HG02970 (cell line): ENCODE data around the gene TPO.
"Not testable (repeated sequence)": the region's sequence is repeated elsewhere in the genome, so short reads cannot be mapped to it uniquely, and the experiment has no call there.

Source experiments
- ATAC-seq: cut with Tn5 transposase; IDR thresholded peaks from one replicate; pipeline ENCODE4 v1.9.1; 2021; ENCODE audit warnings: mild to moderate bottlenecking, moderate library complexity, moderate number of reproducible peaks; ENCODE audit not compliant: unreplicated experiment, low FRiP score

Gene TPO

DNA sequence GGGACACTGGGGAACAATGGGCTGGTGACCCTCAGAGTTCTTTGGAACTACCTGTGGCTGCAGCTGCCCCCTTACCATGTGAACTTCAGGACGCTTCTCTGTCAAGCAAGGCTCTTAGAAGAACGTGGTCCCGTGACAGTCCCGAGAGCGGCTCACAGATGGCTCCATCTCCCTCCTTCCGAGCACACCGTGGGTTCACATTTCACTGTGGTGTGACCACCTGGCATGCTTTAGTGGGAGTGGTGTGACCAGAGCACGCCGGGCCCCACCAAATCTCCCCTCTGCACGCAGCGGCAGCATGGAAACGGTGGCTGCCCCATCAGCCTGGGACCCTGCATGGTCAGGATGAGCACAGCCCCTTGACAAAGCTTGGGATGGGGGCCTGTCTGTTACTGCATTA is 9.7 kb upstream of the TPO start:
- no peak for ATAC-seq

DNA sequence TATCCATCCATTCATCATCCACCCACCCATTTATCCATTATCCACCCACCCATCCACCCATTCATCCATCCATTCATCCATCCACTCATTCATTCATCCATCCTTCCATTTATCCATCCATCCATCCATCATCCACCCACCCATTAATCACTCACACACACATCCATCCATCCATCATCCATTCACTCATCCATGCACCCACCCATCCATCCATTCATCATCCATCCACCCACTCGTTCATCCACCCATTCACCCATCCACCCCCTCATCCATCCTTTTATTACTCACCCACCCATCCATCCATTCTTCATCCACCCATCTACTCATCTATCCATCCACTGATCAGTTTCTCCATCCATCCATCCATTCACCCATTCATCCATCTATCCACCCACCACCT is 8.1 kb upstream of the TPO start:
- ATAC-seq = no peak

GRCh38 chr2:1405967-1406366 is 7.3 kb upstream of the TPO start:
- no peak for ATAC-seq

DNA sequence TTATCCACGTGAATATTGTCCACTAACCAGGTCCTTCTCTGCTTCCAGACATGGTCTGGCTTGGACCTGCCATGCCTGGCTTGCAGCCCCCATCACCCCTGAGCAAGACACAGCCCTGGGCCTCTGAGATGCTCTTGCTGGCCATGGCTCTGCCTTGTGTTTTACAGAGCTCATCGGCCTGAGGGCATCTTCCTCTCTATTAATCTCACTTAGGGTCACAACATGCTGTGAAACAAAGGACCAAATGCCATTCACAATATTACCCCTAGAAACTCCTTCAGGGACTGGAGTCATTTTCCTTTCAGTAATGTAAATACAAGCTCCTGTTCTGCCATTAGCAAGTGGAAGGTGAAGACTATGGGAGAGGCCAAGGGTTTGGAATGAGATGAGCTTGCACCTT is 6.8 kb upstream of the TPO start:
- ATAC-seq = no peak

- ATAC-seq = no peak
These were observed 5.2 kb upstream of the TPO start for GRCh38 chr2:1407950-1408675.

DNA sequence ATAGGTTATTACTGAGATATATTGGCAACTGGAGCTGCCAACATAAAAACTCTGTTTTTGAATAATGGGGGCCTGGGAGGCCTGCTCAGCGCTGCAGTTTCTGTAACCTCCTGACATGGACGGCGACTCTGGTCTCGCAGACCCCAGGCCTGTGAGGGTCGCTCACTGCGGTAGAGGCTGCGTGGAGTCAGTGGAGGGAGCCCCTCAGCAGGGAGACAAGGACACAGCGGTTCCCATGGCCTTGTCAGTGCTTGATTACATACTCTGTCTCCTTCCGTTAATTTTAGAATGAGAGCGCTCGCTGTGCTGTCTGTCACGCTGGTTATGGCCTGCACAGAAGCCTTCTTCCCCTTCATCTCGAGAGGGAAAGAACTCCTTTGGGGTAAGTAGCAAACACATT is 858 bp downstream of the TPO start:
- ATAC-seq = no peak

- ATAC-seq = not testable (repeated sequence)
These were observed 1.6 kb downstream of the TPO start for GRCh38 chr2:1414901-1415300.

DNA sequence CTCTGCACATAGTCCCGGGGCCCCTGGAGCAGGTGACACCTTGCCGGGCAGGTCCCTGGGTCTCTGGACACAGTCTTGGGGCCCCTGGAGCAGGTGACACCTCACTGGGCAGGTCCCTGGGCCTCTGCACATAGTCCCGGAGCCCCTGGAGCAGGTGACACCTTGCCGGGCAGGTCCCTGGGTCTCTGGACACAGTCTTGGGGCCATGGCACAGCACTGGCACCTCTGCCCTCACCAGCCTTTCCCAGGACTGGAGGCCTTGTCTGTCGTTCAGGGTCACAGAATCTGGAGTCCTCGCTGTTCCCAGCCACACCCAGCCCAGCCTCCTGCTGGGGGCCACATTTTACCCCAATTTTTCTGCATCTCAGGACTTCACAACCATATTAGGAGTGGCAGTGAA is 2.2 kb downstream of the TPO start:
- ATAC-seq = no peak

DNA sequence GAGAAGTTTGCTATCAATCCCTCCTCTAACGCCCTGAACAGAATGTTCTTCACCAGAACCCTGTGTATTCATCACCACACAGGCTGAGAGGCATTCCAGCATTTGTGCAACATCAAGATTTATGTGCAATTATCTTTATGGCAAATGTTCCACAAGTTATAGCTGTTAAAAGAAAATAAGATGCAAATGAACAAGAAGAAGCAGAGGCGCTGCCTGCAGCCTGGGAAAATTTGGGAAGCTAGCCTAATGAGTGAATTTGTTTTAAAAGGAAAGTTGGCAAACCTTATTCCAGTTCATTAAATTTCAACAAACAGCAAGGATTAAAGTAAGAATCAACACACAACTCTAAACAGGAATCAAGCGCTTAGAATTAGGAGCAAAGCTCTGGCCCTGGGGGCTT is 5.3 kb downstream of the TPO start:
- ATAC-seq = no peak

GRCh38 chr2:1420746-1421480 is 7.7 kb downstream of the TPO start:
- no peak for ATAC-seq

DNA sequence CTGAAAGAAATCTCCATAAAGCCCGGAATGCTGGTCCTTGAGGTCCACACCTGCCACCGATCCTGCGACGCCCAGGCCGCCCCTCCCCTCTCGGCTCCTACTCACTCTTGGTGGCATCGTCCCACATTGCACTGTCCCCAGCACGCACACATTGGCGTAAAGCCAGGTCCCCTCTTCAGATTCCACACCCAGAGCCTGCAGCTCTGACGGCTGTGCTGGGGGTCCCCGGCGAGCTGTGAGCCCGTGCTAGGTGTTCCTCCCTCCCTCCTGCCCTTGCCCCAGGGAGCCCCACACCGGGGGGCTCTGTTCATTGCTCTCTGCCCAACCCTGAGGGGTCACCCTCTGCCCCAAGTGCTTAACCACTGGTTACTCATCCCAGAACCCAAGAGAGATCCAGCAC is 8.5 kb downstream of the TPO start:
- ATAC-seq = no peak

GRCh38 chr2:1422131-1422530 is 8.9 kb downstream of the TPO start:
- no peak for ATAC-seq

DNA sequence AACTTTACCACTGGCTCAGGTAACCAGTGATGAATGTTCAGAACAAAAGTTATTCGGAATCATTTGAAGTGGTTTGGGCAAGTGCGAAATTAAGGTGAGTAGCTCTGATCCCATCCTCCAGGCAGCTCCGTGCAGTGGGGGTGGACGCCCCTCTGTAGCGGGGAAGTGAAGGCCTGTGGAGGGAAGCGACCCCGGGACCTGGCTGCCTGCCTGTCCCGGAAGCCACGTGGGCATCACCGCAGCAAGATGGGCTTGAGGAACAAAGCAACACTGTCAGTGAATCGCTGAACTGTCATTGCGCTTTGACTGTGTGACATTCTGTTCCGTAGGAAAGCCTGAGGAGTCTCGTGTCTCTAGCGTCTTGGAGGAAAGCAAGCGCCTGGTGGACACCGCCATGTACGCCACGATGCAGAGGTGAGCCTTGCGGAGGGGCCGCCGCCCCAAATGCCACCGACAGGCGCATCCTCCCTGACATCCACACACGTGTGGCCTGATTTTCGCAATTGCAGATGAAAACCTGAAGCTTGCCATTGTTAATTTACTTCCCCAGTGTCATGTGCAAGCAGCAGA is 9.5 kb downstream of the TPO start:
- no peak for ATAC-seq

DNA sequence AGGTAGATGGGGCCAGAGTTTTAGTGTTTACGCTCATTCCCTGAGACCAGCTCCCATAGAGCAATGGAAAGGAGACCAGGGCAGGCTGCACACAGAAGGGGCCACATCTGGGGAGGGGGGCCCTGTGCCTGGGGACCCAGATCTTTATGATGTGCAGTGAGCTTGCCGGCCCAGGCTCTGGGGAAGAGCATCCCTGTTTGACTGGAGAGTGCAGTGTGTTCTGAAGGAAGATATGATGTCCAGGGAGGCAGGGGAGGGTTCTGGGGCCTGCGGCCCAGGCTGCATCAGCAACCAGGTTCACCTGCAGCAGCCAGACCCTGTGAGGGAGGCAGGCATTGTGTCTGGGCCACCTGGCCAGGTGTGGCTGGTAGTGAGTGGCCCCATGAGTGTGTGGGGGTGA is 13.8 kb downstream of the TPO start:
- ATAC-seq = no peak

DNA sequence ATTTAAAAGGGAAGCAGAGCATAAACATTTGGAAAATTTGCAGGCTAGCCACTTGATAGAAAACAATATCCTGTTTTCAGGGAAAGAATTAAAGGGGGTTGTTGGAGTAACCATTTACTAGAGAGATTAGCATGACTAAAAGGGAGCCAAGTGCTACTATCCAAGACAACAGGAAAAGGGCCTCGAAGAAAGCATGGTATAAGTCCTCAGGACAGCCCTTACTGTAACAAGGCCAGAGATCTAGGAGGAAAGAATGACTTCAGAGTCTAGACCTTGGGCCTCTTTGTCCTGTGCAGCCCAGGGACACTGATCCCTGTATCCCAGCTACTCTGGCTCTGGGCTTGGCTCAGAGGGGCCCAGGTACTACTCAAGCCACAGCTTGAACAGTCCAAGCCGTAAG is 16.6 kb downstream of the TPO start:
- no peak for ATAC-seq

DNA sequence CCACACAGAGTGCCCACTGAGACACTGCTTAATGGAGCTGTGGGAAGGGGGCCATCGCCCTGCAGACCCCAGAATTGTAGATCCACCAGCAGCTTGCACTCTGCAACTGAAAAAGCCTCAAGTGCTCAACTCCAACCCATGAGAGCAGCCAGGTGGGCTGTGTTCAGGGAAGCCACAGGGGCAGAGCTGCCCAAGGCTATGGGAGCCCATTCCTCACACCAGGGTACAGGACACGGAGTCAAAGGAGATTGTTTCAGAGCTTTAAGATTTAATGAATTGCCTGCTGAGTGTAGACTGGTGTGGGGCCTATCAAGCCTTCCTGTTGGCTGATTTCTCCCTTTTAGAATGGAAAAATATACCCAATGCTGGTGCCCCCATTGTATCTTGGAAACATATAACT is 17.2 kb downstream of the TPO start:
- ATAC-seq = no peak

DNA sequence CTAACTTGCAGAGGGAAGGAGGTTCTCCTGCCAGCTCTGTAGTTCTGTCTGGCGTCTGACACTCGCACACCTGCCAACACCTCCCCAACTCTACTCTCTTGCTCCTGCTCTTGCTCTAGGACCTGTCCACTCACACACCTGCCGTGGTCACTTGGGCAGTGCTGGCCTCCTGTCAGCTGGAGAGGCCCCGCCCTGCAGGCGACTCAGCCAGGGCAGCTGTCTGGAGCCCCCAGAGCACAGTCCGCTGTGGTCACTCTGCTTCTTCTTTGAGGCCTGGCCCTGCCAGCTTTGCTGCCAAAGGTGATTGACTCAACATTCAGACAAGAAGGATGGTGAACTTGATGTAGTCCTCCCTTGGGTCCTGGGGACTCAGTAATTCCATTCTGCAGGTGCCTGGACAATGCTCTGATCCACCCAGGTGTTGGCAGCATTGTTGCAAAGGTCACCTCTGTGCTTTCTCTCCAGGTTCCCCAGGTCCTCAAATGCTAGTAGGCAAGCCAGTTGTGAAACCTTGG is 18.7 kb downstream of the TPO start:
- no peak for ATAC-seq

- no peak for ATAC-seq
These were observed 19.5 kb downstream of the TPO start for GRCh38 chr2:1432726-1433125.

- ATAC-seq = no peak
These were observed 23.1 kb downstream of the TPO start for GRCh38 chr2:1436369-1436768.

DNA sequence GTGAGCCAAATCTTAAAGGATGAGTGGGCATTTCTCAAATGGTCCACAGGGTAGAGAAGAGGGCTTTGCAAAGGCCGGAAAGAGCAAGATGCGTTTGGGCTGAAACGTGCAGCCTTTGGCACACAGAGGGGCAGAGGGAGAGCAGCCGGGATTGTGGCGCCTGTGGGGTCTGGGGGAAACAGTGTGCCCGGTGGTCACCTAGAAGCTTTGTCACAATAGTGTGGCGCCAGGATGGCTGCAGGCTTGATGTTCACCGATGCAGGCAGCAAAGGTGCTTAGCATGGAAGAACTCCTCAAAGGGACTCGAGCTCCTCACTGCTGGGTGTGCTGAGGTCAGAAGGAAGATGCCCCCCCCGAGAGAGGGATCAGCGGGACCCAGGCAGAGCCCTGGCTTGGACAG is 23.8 kb downstream of the TPO start:
- no peak for ATAC-seq

GRCh38 chr2:1437537-1437936 is 24.3 kb downstream of the TPO start:
- no peak for ATAC-seq

GRCh38 chr2:1438972-1439371 is 25.7 kb downstream of the TPO start:
- no peak for ATAC-seq
